ENCODE results near the gene ARFGAP1. TPM values are rescaled to one million over a fixed set of nuclear protein-coding genes. Genes with fewer than 3 reads are reported as not detected.

The ARFGAP1 gene
- total RNA-seq, 1 experiment from 2014 or later = 88.0 TPM

DNA sequence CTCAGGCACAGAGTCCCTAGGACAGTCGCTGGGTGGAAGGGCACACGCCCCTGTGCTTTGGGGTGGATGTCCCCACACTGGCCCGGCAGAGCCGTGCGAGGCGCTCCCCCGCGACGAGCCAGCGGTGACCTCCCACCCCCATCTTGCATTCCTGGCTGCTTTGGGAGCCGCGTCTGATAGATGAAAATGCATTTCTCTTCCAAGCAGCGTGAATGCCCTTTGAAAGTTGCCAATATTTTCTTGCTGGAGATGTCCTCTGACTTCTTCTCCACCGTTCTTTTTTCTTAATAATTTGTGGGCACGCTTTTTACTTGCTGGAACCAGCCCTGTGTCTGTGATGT lies 50.3 kb downstream of the ARFGAP1 start:
- no peak for DNase-seq
- H3K4me3 ChIP-seq (ENCODE audit: insufficient read depth, low read depth, low read length) = no peak overlapping the region
- no peaks in the 10 kb centered on the region for H3K36me3 ChIP-seq (replicated peaks; ENCODE audit: control insufficient read depth, insufficient read depth, low read length)
- no peaks in the 10 kb centered on the region for H3K27me3 ChIP-seq (ENCODE audit: control insufficient read depth, insufficient read depth, low read length)

DNA sequence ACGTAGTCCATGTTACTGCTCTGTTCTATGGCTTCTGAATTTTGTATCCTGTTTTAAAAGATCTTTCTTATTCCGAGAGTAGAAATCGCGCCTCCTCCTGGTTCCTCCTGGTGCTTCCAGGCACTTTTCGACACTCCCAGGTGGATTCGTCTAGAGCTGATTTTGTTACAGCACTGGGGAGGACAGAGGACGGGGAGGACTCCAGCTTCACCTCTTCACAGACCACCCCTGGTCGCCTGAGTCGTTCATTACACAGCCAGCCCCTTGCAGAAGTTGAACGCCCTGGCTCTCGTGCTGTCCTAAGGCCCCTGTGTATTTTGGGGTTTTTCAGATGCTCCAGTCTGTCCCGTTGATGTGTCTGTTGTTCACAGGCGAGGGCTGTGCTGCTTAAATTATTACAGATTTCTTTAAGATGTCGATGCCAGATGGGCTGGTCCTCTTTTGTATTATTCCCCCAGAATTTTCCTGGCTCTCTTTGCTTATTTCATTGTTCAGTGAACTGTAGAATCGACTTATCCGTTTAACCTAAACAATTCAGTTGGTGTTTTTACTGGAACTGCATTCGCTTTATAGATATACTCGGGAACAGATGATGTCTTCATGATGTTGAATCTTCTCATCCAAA lies 50.9 kb downstream of the ARFGAP1 start:
- H3K27me3 ChIP-seq (ENCODE audit: control insufficient read depth, insufficient read depth, low read length) = no peaks in the 10 kb centered on the region
- no peaks in the 10 kb centered on the region for H3K36me3 ChIP-seq (replicated peaks; ENCODE audit: control insufficient read depth, insufficient read depth, low read length)
- no peak for DNase-seq
- H3K4me3 ChIP-seq (ENCODE audit: insufficient read depth, low read depth, low read length) = no peak overlapping the region

DNA sequence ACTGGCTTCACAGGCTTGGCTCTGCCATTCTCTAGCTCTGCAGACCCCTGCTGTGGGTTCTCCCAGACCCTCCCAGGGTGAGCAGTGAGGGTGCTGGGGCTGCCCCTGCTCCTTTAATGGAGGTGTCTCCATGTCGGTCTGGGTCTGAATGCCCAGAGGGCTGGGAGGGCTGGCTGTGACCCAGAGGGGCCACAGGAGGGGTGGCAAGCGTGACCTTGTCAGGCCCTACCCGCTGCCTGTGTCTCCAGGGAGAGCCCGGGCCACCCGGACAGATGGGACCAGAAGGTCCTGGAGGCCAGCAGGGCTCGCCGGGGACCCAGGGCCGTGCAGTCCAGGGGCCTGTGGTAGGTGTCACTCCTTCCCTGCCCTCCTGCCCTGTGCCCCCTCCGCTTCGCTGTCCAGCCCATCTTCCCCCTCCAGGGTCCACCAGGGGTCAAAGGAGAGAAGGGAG lies 52.4 kb downstream of the ARFGAP1 start:
- no peak for DNase-seq

DNA sequence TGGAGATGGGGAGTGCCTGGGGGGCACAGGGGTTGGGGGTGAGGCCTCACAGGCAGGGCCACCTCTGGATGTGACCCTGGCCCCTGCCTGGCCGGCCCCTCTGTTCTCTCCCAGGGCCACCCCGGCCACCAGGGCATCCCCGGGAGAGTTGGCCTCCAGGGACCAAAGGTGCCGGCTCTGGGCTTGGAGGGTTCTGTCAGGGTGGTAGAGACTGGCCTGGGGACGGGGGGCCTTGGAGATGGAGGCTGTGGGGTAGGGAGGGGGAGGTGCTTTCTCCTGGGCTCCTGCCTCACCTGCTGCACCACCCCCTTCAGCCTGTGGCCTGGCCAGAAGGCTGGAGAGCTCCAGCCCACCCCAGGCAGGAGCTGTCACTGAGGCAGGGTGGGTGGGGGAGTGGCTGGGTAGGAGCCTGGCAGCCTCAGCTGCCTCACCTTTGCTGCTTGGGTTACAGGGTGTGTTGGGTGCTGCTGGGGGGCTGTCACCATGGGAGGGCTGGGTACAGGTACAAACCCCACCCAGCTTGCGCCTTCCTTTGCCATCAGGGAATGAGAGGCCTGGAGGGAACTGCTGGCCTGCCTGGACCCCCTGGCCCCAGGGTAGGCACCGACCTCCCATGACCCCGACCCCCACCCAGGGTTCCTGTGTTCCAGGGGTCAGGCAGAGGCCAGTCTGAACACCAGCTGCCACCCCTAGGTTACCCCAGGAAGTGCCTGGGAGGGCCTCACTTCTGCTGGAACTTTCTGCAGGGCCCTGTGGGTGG lies 53.1 kb downstream of the ARFGAP1 start:
- no peak overlapping the region for H3K4me3 ChIP-seq (ENCODE audit: insufficient read depth, low read depth, low read length)
- H3K36me3 ChIP-seq (replicated peaks; ENCODE audit: control insufficient read depth, insufficient read depth, low read length) = no peaks in the 10 kb centered on the region
- no peaks in the 10 kb centered on the region for H3K27me3 ChIP-seq (ENCODE audit: control insufficient read depth, insufficient read depth, low read length)
- no peak for DNase-seq

More for the DNA sequence above, 52.4 kb downstream of the ARFGAP1 start:
- no peaks in the 10 kb centered on the region for H3K36me3 ChIP-seq (replicated peaks; ENCODE audit: control insufficient read depth, insufficient read depth, low read length)
- no peaks in the 10 kb centered on the region for H3K27me3 ChIP-seq (ENCODE audit: control insufficient read depth, insufficient read depth, low read length)
- H3K4me3 ChIP-seq (ENCODE audit: insufficient read depth, low read depth, low read length) = no peak overlapping the region

DNA sequence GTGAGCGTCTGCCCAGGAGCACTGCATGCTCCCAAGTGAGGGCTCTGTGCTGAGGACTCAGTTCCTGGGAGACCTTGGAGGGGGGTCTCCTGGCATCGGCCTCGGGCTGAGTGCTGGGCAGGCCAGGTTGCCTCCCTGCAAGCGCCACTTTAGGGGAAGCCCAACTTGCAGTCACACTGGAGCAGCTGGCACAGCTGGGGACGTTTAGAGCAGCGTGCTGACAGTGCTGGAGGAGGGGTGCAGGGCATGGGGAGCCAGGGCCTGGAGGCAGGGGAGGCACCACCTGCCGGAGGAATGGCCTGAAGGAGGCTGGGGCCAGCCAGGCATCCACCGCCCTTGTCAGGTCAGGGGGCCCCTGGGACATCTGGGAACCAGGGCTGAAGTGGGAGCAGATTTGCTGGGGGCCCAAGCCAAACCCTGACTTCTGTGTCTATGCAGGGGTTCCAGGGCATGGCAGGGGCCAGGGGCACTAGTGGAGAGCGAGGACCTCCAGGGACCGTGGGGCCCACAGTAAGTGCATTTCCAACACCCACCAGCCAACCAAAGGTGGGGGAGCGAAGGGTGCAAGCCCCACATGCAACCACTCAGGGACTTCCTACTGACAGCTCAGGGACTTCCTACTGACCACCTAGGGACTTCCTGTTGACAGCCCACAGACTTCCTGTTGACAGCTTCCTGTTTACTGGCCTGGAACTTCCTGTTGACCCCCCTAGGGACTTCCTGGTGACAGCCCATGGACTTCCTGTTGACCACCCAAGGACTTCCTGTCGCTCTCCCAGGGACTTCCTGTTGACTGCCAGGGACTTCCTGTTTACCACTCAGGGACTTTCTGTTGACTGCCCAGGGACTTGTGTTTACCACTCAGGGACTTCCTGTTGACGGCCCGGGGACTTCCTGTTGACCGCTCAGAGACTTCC lies 54.0 kb downstream of the ARFGAP1 start:
- no peaks in the 10 kb centered on the region for H3K36me3 ChIP-seq (replicated peaks; ENCODE audit: control insufficient read depth, insufficient read depth, low read length)
- no peaks in the 10 kb centered on the region for H3K27me3 ChIP-seq (ENCODE audit: control insufficient read depth, insufficient read depth, low read length)
- no peak overlapping the region for H3K4me3 ChIP-seq (ENCODE audit: insufficient read depth, low read depth, low read length)
- no peak for DNase-seq

DNA sequence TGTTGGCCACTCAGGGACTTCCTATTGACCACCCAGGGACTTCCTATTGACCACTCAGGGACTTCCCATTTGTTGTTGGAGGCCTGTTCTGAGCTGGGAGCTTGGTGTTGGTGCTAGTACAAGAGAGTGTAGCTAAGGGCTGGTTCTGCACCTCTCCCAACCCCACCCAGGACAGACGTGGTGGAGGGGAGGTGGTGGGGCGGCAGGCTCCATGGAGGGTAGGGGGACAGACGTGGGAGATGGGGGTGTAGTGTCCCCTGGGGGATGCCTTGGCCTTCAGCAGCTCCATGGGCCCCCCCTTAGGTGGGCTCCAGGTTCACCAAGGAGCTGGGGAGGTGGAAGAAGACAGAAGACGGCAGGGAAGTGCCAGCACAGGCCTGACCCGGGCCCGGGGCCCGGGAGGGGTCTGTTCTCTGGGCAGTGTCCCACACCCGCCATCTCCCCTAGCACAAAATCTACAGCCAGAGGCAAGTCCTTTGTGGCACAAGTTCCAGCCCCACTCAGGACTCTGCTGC lies 54.7 kb downstream of the ARFGAP1 start:
- H3K36me3 ChIP-seq (replicated peaks; ENCODE audit: control insufficient read depth, insufficient read depth, low read length) = no peaks in the 10 kb centered on the region
- no peaks in the 10 kb centered on the region for H3K27me3 ChIP-seq (ENCODE audit: control insufficient read depth, insufficient read depth, low read length)
- no peak for DNase-seq
- no peak overlapping the region for H3K4me3 ChIP-seq (ENCODE audit: insufficient read depth, low read depth, low read length)

DNA sequence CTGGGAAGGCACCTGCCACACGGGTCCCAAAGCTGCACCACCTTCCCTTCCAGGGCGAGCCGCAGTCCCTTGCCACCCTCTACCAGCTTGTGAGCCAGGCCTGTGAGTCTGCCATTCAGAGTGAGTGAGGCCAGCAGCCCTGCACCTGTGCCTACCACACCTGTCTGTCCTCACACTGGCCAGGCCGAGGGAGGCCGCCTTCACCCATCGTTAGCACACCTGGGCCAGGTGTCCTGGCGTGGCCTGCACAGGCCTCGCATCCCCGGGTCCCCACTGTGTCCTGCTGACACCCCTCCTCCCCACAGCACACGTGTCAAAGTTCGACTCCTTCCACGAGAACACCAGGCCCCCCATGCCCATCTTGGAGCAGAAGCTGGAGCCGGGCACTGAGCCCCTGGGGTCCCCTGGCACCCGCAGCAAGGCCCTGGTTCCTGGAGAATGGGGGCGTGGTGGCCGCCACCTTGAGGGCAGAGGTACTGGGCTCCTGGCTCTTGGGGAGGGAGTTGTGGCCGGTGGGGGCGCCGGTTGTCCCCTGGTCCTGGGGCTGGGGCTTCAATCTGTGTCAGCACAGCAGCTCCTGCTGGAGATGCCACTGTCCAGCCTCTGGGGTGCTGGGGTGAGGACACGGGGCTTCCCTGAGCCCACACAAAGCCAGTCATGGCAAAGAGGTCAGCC lies 55.5 kb downstream of the ARFGAP1 start:
- Histone ChIP-seq H3K36me3 (replicated peaks; ENCODE audit: control insufficient read depth, insufficient read depth, low read length) (no peaks in the 10 kb centered on the region), H3K27me3 (ENCODE audit: control insufficient read depth, insufficient read depth, low read length) (no peaks in the 10 kb centered on the region), H3K4me3 (ENCODE audit: insufficient read depth, low read depth, low read length) (no peak overlapping the region)
- peak; percentile 79 for DNase-seq

DNA sequence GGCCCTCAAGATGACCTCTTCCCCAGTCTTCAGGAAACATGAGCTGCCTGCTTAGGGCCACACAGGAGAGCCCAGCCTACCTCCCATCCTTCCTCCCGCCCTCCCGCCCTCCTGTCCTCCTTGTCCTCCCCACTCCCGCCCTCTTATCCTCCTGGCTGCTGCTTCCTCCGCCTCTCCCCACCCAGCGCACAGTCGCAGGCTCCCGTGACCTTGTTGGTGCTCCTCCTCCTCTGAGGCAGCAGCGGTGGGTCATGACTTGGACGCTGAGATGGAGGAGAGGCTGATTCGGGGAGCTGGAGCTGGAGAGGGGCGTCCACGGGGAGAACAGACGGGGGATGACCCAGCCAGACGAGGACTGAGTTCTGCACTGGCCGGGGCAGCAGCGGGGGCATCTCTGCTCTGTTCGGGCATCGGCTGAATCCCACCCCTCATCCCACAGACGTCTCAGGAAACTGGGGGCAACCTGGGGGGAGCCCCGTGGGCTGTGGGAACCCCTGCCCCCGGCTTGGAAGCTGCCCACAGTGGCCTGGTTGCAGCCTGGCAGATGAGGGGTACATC lies 56.2 kb downstream of the ARFGAP1 start:
- Histone ChIP-seq H3K36me3 (replicated peaks; ENCODE audit: control insufficient read depth, insufficient read depth, low read length) (no peaks in the 10 kb centered on the region), H3K27me3 (ENCODE audit: control insufficient read depth, insufficient read depth, low read length) (no peaks in the 10 kb centered on the region), H3K4me3 (ENCODE audit: insufficient read depth, low read depth, low read length) (no peak overlapping the region)
- DNase-seq = no peak

DNA sequence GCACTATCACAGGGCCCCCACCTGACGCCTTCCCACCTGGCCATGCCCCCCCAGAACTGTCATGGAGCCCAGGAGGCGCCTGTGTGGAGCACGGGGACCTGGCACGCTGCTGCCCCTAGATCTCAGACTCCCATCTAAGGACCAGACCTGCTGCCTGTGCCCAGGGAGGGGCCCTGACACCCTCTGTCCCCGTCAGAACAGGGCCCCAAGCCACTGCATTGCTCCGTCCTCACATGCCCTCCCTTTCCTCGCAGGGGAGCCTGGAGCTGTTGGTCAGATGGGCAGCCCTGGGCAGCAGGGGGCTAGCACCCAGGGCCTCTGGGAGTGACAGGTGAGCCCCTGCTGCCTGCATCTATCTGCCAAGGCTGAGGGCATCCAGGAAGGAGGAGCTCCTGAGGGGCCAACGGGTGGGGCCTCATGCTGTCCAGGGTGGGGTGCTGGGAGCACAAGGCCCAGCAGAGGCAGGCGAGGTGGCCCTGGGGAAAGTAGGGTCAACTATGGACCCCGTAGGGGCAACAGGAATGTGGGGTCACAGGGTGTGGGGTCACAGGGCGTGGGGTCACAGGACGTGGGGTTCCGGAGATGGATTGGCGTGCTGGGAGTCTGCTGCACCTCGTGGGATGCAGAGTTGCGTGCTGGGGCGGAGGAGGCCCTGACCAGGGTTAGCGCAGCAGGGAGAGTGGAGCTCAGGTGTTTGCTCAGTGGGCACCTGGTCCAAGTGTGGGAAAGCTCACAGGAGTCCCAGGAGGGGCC lies 56.9 kb downstream of the ARFGAP1 start:
- H3K27me3 ChIP-seq (ENCODE audit: control insufficient read depth, insufficient read depth, low read length) = no peaks in the 10 kb centered on the region
- no peak overlapping the region for H3K4me3 ChIP-seq (ENCODE audit: insufficient read depth, low read depth, low read length)
- no peak for DNase-seq
- H3K36me3 ChIP-seq (replicated peaks; ENCODE audit: control insufficient read depth, insufficient read depth, low read length) = no peaks in the 10 kb centered on the region

DNA sequence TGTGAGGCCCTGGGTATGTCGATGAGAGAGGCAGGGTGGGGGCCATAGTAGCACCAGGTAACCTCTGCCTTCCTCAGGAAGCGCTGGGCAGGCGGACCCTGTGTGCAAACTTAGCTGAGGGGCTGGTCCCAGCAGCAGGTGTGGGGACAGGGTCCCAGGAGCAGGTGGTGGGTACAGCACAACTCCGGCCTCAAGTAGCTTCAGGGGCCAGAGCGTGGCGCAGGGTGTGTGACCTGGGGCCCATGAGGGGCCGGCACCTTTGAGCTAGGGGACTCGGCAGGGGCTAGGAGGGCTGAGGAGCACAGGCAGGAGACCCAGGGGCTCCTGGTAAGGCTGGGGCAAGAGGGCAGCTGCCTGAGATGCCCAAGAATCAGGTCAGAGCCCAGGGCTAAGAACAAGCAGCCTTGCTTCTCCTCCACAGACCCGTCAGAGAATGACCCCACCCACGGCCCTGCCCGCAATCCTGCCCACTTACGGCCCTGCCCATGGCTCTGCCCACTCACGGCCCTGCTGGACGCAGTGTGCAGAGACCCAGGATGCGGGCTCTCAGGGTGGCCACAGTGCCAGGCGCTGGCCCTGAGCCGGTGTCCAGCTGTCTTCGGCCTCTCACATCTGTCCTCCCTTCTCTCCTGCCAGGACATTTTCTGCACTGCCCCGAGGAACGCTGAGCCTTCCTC lies 57.6 kb downstream of the ARFGAP1 start:
- no peaks in the 10 kb centered on the region for H3K36me3 ChIP-seq (replicated peaks; ENCODE audit: control insufficient read depth, insufficient read depth, low read length)
- no peak for DNase-seq
- H3K4me3 ChIP-seq (ENCODE audit: insufficient read depth, low read depth, low read length) = no peak overlapping the region
- no peaks in the 10 kb centered on the region for H3K27me3 ChIP-seq (ENCODE audit: control insufficient read depth, insufficient read depth, low read length)

DNA sequence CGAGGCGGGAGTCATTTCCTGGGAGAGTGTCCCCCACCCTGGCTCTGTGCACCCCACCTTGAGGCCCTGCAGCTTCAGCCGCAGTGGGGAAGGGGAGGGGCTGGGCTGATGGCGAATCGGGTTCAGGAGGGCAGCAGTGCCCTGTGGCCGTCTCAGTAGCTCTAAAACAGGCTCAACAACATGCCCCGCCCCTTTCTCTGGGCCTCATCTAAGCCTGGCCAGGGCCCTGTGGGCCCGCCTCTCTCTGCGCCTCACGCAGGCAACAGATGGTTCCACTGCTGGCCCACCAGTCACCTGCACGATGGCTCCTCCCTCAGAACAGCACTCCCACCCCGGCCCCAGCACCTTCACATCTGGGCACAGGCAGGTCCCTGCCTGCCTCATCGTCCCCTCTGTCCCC lies 58.3 kb downstream of the ARFGAP1 start:
- Histone ChIP-seq H3K36me3 (replicated peaks; ENCODE audit: control insufficient read depth, insufficient read depth, low read length) (no peaks in the 10 kb centered on the region), H3K27me3 (ENCODE audit: control insufficient read depth, insufficient read depth, low read length) (no peaks in the 10 kb centered on the region), H3K4me3 (ENCODE audit: insufficient read depth, low read depth, low read length) (no peak overlapping the region)
- peak; percentile 88 for DNase-seq

DNA sequence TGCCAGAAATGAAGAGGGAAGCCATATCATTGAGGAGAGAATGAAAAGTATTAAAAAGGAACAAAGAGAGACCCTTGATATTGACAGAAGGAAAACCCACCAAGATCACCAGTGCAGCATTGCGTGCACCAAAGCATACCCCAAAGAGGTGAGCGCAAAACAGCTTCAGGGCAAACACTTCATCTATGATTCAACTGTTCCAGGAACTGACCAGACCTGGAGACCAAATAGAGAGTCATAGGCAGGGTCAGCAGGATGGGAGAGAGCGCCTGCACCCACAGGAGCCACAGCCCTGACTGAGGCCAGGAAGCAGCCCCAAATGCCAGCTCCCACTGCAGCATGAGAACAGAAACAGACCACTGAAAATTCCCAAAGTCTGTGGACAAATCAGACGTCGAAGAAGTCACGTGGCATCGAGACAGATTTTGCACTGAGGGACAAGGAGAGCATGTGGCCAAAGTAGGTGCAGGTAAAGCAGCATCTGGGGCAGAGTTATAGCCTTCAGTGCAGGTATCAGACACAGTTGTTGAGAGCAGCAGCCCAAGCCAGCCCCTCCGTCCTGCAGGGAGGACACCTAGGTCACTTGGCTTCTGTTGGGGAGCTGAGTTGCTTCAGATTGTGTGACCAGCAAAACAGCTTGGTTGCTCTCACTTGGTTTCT lies 59.3 kb downstream of the ARFGAP1 start:
- no peak overlapping the region for H3K4me3 ChIP-seq (ENCODE audit: insufficient read depth, low read depth, low read length)
- H3K27me3 ChIP-seq (ENCODE audit: control insufficient read depth, insufficient read depth, low read length) = no peaks in the 10 kb centered on the region
- DNase-seq = no peak
- H3K36me3 ChIP-seq (replicated peaks; ENCODE audit: control insufficient read depth, insufficient read depth, low read length) = no peaks in the 10 kb centered on the region
